HG02981 (cell line): Measurements from ENCODE around the gene KLK6.

Experiments
- ATAC-seq: cut with Tn5 transposase; IDR thresholded peaks from one replicate; pipeline ENCODE4 v1.9.1; 2021; ENCODE audit warnings: mild to moderate bottlenecking, moderate library complexity; ENCODE audit not compliant: unreplicated experiment

The KLK6 gene

DNA sequence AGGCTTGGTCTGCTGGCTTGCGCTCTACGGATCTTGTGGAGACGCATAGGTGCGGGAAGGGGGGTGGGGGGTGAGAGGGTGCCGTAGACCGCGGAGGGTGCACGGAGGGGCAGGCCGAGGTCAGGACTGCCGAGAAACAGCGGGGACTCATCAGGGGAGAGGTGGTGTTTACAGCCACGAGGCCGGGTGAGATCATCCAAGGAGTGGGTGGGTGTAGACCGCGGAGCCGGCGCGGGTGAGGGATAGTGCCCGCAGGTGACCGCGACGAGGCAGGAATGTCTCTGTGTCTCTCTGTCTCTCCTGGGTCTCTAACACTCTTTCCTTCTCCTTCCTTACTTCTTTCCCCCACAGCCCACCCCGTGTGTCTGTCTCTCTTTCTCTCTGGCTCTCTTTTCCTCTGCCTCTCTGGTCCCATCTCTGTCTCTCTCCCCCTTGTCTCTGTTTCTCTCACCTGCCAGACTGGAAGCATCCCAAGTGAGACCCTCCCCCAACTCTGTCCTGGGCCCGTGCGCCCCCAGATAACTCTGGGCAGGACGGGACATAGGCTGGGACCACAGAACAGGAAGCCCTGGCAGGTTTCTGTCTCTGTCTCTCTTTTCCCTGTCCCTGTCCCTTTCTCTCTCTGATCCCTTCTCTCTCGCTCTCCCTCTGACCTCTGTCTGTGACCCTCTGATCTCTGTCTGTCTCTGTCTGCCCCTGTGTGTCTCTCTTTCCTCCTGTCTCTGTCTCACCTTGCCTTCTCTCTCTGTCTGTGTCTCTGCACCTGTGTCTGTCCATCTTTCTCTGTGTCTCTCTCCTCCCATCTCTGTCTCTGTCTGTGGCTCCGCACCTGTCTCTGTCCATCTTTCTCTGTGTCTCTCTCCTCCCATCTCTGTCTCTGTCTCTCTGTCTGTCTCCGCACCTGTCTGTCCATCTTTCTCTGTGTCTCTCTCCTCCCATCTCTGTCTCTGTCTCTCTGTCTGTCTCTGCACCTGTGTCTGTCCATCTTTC lies 56.4 kb downstream of the KLK6 start:
- no peak for ATAC-seq

DNA sequence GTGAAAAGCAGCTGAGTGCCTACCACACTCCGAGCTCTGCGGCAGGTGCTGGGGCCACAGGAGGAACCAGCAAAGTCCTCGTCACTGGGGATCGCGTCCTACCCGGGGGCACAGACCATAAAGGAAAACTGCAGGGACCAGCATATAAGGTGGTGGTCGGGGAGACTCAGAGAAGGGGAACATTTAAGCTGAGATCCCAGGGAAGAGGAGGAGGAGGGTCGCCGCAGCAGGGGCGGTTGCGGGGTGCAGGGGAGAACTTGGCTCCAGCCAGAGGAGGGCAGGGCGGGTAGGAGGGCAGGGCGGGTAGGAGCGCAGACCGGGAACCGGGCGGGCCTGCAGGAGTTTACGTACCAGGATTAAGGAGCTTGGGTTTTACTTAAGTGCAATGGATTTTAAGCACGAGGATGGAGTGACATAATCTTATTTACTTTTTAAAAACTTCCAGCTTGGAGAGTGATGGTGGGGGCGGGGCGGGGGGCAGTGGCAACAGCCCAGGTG lies 57.2 kb downstream of the KLK6 start:
- ATAC-seq: no peak

DNA sequence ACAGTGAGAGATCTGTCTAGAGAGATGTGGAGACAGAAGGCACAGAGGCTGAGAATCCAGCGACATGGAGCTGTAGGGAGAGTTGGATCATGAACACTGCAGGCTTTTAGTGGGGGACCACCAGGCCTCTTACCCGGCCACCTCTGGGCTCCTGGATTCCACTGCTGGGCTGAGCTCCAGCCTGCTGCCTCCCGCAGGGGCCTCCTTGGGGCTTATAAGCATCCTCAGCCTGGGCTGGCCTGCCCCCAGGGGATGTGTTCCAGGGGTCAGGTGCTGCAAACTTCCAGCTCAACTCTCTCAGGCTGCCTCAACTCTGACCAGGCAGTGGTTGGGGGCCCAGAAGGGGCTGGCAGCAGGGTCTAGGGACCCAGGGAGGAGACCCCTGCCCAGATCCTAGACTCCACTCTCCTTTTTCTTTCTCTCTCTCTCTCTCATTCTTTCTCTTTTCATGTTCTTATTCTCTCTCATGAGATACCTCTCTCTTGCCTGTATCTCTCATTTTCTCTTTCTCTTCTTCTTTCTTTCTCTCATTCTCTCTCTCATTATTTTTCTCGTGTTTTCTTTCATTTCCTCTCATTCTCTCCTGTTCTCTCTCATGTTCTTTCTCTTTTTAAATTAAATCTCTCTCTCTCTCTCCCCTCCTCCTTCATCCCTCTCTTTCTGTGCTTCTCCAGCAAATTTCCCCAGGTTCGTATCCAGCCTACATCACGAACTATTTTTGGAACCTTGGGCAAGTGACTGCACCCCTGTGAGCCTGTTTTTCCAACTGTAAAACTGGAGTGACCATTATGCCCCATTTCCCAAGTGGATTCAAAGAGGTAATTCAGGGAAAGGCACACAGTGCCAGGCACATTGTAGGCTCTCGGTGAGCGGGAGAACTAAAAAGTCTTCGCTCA lies 57.9 kb downstream of the KLK6 start, which contains the start of gene KLK4:
Gene KLK4, minus strand, starts transcription at position 190 of the 896 bp plus-strand sequence. CDS start 657 bp downstream, outside the sequence.
- no peak for ATAC-seq

DNA sequence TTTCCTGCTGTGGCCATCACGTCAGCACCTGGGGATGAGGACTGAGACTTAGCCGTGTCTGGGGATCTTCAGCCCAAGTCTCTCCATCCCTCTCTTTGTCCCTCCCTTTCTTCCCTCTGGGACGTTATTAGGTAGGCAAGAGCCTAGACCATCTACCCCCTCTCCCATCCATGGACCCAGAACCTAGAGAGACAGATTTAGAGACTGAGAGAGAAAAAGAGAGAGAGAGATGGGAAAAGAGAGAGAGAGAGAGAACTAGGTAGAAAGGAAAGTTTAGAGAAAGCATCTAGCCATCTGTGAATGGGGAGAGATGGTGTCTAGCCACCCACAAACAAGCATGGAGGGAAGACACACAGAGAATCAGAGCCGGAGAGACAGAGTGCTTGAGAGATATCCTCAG lies 58.7 kb downstream of the KLK6 start:
- no peak for ATAC-seq

DNA sequence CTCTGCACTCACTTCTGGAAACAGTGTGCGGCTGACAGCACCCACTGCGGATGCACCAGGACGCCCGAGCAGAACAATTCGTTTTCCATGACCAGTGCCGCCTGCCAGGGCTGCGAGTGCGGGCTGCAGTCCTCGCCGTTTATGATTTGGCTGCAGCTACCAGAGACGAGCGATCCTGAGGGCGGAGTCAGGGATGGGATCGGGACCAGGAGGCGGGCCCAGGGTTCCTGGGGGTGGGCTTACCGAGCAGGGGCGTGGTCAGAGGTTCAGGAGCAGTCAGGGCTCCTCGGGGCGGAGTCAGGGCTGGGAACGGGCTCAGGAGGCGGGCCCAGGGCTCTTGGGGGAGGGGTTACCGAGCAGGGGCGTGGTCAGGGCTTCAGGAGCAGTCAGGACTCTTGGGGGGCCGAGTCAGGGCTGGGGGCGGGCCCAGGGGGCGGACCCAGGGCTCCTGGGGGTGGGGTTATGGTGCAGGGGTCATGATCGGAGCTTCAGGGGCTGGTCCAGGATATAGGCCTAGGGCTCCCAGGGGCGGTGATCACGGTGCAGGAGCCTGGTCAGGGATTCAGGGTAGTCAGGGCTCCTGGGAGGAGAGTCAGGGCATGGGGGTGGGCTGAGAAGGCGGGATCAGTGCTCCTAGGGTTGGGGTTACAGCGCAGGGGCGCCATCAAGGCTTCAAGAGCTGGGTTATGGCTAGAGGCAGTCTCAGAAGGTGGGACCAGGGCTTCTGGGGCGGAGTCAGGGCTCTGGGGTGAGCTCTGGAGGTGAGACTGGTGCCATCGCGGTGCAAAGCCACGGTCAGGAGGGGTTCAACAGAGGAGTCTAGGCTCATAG lies 59.9 kb downstream of the KLK6 start:
- no peak for ATAC-seq
